Measurements from ENCODE around the gene SMCO3. TPM values are rescaled to one million over a fixed set of nuclear protein-coding genes. Genes with fewer than 3 reads are reported as not detected.

Gene SMCO3
- total RNA-seq, 6 donors from 2014 or later: 0.33 to 3.1 (median 1.1) TPM

DNA sequence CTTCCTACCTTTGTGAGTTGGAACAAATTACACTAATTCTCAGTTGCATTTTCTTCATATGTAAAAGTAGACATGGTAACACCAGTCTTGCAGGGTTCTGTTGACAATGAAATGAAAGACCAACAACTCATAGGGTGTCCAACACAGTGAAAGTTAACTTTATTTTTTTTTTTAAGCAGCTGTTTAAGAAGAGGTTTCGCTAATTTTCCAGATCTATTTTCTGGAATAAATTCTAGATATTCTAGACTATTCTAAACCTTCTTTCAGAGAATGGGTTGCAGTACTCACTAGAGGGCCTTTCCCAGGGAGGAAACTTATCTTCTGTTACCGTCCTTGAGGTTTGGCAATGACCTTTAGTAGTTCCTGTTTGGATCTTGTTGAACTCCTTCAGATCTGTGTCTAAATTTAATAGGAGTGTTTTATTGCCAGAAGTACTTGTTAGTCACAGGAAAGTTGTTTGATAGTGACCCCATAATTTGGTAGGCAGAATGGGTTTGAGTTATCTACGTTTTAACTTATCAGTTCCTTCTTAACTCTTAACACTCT, 32.1 kb upstream of the SMCO3 start:
- DNase-seq: no peak
- Histone ChIP-seq H3K9me3 (no peaks in the 10 kb centered on the region), H3K4me3 (no peak overlapping the region), H3K36me3 (no peaks in the 10 kb centered on the region), H3K27me3 (no peaks in the 10 kb centered on the region), H3K27ac (peak overlapping the region; percentile 13 to 59 (median 24)), H3K4me1 (peaks cover 30 to 53% (median 38%) of the 10 kb centered on the region in 4 donors)
- TF ChIP-seq, protein P1, sequence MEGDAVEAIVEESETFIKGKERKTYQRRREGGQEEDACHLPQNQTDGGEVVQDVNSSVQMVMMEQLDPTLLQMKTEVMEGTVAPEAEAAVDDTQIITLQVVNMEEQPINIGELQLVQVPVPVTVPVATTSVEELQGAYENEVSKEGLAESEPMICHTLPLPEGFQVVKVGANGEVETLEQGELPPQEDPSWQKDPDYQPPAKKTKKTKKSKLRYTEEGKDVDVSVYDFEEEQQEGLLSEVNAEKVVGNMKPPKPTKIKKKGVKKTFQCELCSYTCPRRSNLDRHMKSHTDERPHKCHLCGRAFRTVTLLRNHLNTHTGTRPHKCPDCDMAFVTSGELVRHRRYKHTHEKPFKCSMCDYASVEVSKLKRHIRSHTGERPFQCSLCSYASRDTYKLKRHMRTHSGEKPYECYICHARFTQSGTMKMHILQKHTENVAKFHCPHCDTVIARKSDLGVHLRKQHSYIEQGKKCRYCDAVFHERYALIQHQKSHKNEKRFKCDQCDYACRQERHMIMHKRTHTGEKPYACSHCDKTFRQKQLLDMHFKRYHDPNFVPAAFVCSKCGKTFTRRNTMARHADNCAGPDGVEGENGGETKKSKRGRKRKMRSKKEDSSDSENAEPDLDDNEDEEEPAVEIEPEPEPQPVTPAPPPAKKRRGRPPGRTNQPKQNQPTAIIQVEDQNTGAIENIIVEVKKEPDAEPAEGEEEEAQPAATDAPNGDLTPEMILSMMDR (IDR thresholded peaks at IDR 0.05): no peak
- TF ChIP-seq EP300 (IDR thresholded peaks at IDR 0.05): peak in 1 of 4 donors; percentile 85
- no peak for TF ChIP-seq POLR2AphosphoS5 (IDR thresholded peaks at IDR 0.05)
- peak in 1 of 2 donors; percentile 69 for ATAC-seq (ENCODE audit: low FRiP score in 2 of 2)
- WGBS, 2 donors: 28 to 31% methylated on average over 3 of the region's 3 CpGs

DNA sequence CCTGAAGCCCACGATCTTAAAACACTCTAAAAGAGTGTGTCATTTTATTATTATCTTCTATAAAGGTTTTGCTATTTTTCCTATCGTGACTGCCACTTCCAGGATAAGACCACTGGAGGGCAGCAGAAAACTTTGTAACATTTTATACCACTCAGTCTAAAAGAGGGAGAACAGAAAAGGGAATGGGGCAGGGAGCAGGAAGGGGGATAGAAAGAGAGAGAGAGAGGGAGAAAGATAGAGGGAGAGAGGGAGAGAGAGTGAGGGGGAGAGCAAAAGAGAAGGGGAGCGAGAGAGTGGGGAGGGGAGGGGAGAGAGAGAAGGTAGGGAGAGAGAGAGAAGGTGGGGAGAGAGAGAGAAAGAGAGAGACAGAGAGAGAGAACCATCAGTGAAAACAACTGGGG, 31.4 kb upstream of the SMCO3 start:
- Histone ChIP-seq H3K27me3 (no peaks in the 10 kb centered on the region), H3K9me3 (no peaks in the 10 kb centered on the region), H3K4me3 (no peak overlapping the region), H3K27ac (peak overlapping the region; percentile 13 to 59 (median 24)), H3K4me1 (peaks cover 30 to 58% (median 42%) of the 10 kb centered on the region in 4 donors), H3K36me3 (no peaks in the 10 kb centered on the region)
- 13 to 14% methylated on average over 3 of the region's 3 CpGs for WGBS, 2 donors
- no peak for DNase-seq
- TF ChIP-seq, protein P1 (IDR thresholded peaks at IDR 0.05): peak; percentile 68 to 84 (median 74)
- no peak for TF ChIP-seq EP300 (IDR thresholded peaks at IDR 0.05)
- peak; percentile 79 to 84 for ATAC-seq (ENCODE audit: low FRiP score in 2 of 2)

DNA sequence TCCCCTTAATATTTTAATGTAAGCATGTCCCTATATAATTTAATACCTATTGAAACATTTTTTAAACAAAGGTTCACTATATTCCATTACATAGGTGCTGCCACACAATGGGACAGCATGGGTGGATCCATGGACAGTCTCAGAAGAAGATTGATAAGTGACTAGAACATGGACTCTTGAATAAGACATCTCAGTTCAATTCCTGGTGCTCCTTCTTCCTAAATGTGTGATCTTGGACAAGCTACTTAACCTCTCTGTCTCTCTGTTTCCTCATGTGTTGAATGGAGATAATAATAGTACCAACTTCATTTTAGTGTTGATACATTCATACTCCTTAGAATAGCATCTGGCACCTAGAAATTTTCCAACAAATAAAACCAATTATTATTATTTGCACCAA, 30.4 kb upstream of the SMCO3 start:
- Histone ChIP-seq H3K4me3 (no peak overlapping the region), H3K4me1 (peaks cover 30 to 58% (median 42%) of the 10 kb centered on the region in 4 donors), H3K36me3 (no peaks in the 10 kb centered on the region), H3K9me3 (no peaks in the 10 kb centered on the region), H3K27me3 (no peaks in the 10 kb centered on the region), H3K27ac (peak overlapping the region in 2 of 4 donors; percentile 33 to 79)
- TF ChIP-seq, protein P1 (IDR thresholded peaks at IDR 0.05): no peak
- TF ChIP-seq EP300 (IDR thresholded peaks at IDR 0.05): no peak
- TF ChIP-seq POLR2A (IDR thresholded peaks at IDR 0.05): no peak
- no peak for TF ChIP-seq POLR2AphosphoS5 (IDR thresholded peaks at IDR 0.05)
- no peak for ATAC-seq (ENCODE audit: low FRiP score in 2 of 2)
- no peak for DNase-seq

DNA sequence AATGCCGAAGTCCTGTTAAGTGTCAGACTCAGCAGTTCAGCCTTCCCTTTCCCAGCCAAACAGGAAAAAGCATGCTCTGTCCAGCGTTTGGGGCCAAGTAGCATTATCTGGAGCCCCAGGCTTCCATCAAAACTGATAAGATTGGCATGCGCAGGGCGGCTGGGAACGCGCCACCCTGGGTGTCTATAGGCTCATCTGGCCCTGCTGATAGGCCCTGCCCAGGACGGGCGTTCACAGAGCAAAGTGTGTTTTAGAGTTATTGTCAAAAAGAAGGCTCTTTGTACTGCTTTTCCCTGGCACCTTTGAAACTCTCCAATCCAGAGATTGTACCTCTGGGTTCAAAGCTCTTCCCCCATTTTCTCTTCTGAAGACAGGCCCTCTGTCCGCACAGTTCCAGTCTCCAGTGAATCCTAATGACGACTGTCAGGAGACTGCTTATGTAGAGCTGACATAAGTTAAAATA, 29.5 kb upstream of the SMCO3 start, which contains the start of gene ART4:
TSS of gene ART4 (minus strand) at position 102 of the 463 bp plus-strand sequence. CDS start 413 bp downstream, outside the sequence.
- no peak for ATAC-seq (ENCODE audit: low FRiP score in 2 of 2)
- WGBS, 2 donors: 53 to 56% methylated on average over 5 to 10 of the region's 10 CpGs
- Histone ChIP-seq H3K27ac (peak within 1 kb of the TSS; percentile 21 to 79 (median 37)), H3K36me3 (no peaks in the 10 kb centered on the region), H3K4me1 (peaks cover 30 to 58% (median 42%) of the 10 kb centered on the region in 4 donors), H3K9me3 (no peaks in the 10 kb centered on the region), H3K4me3 (peak within 1 kb of the TSS in 2 of 4 donors; percentile 19 to 27), H3K27me3 (no peaks in the 10 kb centered on the region)
- peak in 1 of 2 donors; percentile 49 for DNase-seq
- TF ChIP-seq POLR2AphosphoS5 (IDR thresholded peaks at IDR 0.05) (peak in 1 of 2 donors; percentile 33), EP300 (IDR thresholded peaks at IDR 0.05) (peak in 1 of 4 donors; percentile 52), POLR2A (IDR thresholded peaks at IDR 0.05) (no peak)
- TF ChIP-seq, protein P1 (IDR thresholded peaks at IDR 0.05): no peak

DNA sequence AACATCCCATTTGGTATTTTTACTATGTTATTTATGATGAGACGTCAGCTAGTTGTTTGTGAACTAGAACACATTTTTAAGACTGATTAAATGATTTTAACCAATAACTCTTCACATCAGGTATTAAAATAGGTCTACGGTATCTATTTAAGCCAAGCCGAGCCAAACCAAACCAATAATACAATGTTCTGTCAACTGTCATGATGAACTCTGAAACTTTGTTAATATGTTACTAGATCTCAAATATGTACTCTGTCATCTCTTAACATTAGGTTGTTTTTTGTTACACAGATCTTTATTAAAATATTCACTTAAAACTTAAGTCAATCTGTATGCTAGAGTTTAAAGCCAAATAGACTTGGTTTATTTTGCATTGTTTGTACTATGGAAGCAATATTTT, 28.3 kb upstream of the SMCO3 start:
- H3K4me1 ChIP-seq: peaks cover 30 to 58% (median 40%) of the 10 kb centered on the region in 4 donors
- 65 to 79% methylated on average over 3 of the region's 3 CpGs for WGBS, 2 donors
- no peaks in the 10 kb centered on the region for H3K9me3 ChIP-seq
- peak overlapping the region; percentile 21 to 79 (median 37) for H3K27ac ChIP-seq
- TF ChIP-seq, protein P1 (IDR thresholded peaks at IDR 0.05): no peak
- no peak for TF ChIP-seq EP300 (IDR thresholded peaks at IDR 0.05)
- no peak for TF ChIP-seq POLR2A (IDR thresholded peaks at IDR 0.05)
- no peak for TF ChIP-seq POLR2AphosphoS5 (IDR thresholded peaks at IDR 0.05)
- no peaks in the 10 kb centered on the region for H3K36me3 ChIP-seq
- H3K27me3 ChIP-seq: no peaks in the 10 kb centered on the region
- peak overlapping the region in 1 of 4 donors; percentile 27 for H3K4me3 ChIP-seq
- DNase-seq (no peak), ATAC-seq (ENCODE audit: low FRiP score in 2 of 2) (no peak)

Measured in upper lobe of left lung (tissue), 6 donors.